ENCODE data around the gene HIPK2.

Gene HIPK2

DNA sequence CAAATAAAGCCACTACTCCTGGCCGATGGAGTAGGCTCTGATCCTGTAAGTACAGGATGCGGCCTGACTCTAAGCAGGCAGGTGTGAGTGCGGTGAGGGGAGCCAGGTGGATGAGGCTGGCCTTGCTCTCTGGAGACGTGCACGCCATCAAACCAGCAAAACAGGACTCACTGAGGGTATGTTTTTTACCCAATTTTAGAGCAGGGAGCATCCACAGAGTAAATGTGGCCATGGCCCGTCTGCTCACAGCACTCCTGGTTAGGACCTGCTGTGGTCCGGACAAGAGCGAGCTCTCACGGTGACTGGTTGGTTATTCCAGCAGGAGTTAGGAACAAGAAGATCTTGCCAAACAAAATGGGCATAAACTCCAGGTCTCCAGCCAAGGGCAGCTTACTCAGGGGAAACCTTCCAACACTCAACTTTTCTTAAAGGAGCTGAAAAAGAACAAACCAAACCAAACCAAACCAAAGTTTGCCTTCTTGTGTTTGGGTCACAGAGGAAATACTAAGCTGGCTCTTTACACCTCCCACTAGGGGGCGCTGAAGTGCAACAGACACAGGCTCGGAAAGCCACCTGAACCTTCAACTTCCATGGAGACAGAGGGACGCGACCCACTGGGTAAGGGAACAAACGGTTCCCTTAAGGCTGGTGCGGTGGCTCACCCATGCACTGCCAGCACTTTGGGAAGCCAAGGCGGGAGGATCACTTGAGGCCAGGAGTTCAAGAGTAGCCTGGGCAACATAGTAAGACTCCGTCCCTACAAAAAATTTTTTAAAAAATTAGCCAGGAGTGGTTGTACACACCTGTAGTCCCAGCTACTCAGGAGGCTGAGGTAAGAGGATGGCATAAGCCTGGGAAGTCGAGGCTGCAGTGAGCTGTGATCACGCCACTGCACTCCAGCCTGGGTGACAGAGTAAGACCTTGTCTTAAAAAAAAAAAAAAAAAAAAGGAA lies 131.9 kb downstream of the HIPK2 start:
- DNase-seq = peak; percentile 34

DNA sequence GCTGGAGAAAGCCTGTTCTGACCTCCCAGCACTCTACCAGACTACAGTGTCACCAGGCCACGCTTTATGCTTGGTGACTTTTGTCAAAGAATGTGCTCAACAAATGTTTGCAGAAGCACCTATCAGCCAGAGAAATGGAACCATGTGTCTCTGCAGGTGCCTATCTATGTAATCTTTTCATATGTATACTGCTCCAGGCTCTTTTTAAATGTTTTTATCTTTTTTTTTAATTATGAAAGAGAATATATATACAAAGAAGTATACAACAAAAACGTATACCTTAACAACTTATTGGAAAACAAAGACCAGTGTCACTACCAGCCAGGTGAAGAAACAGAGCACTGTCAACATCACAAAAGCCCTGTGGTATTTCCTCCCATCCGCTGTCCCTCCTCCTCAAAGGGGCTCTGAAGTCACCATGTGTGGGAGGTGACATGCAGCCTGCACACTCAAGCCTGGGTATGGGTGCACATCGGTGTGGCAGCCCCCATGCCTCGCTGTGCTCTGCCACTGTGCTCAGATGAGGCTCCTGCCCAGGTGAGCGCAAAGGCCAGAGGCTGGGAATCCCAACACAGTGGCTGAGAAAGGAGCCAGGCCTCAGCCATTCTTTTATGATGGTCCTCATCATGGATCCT lies 133.7 kb downstream of the HIPK2 start:
- DNase-seq = no peak

DNA sequence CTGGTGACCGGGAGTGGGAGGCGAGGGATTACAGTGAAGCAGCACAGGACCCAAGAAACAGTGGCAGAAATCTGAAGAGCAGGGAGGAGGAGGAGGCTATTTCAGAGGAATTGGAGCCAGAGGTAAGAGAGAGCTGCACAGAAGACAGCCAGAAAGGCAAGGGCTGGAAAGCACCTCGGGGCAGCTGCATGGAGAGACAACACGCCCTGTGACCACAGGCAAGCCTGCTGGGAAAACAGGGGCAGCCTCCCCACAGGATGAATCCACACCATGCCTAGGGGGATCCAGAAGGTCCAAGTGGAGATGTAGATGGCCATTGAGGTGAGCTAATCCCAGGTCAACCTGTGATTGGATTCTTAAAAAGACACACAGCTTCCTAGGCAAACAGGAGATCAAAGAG lies 135.5 kb downstream of the HIPK2 start:
- DNase-seq = no peak

DNA sequence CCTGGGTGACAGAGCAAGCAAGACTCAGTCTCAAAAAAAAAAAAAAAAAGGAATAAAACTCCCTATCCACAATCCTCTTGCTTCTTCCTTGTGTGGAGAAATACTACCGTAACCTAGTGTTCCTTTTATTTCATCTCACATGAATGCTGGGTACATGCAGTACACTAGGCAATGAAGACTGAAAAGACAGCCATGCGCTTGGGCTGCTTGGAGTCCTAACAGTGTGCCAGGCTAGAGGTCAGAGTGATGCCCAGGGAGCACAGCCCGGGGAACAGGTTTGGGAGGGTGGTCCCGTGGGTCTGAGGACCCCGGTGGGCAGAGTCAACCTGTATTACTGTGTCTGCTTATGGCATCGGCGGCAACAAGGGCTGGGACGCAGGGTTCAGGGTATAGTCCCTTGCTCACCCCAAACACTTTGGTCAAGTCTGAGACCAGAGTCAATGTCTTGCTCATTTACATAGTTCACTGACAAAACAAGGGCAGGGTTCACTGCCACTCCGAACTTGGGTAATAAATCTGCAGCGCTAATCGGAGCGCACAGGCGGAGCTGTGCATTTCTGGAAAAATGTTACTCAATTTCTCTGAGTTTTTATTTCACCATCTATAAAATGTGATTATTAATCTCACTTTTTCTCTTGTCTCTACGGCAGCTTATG lies 136.3 kb downstream of the HIPK2 start:
- DNase-seq = no peak

DNA sequence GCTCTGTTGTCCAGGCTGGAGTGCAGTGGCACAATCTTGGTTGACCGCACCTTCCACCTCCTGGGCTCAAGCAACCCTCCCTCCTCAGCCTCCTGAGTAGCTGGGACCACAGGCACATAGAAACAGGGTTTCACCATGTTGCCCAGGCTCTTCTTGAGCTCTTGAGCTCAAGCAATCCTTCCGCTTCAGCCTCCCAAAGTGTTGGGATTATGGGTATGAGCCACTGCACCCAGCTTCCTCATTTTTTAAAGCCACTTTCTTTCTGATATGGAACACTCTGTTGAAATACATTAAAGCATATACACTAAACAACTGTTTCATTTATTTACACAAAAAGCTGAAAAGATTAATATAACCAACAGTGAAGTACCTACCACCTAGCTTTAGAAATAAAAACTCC lies 137.1 kb downstream of the HIPK2 start:
- no peak for DNase-seq

DNA sequence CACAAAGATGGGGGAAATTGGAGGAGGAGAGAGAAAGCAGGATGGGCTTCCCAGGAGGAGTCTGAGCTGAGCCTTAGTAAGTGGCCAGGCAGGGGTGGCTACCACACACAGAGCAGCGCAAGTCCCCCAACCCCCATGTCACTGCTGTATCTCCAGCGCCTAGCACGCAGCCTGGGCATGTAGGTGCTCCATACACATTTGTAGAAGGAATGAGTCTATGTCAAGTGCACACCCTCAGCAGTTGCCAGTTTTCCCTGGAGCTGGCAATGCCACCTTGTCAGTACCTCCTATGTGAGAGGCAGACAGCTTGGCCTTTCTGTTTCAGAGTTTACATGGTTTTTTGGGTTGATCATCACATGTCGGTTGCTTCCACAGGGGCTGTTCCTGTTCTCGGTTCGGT lies 138.2 kb downstream of the HIPK2 start:
- DNase-seq = no peak

DNA sequence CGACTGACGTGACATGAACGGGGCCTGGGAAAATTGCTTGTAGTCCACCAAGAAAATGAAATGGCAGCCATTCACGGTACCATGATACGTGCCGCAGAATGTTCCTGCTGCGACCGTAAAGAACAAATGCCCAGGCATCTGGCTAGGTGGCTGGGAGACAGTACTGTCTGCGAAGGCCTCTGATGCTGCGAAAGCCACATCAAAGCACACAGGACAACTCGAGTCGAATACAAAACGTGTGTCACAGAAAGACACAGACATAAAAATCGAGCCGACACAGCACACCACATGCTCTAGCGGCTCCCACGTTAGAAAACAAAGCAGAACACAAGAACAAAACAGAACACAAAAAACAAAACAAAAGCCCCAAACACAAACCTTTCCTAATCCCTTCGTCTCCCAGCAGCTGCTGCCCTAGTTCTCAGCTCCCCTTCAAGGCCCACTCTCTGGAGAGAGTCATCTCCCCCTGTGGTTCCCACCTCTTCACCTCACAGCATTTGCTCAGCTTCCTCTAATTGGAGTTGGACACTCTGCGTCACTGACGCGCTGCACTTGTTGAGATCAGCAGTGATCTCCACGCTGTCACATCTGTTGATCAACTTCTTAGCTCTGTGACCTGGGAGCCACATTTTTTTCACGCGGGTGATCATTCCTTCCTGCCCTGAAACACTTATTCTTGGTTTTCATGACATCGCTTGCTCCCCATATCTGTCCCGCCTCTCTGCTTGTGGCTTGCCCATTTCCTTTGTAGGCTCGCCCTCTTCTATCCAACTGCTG lies 142.1 kb downstream of the HIPK2 start:
- DNase-seq = no peak

DNA sequence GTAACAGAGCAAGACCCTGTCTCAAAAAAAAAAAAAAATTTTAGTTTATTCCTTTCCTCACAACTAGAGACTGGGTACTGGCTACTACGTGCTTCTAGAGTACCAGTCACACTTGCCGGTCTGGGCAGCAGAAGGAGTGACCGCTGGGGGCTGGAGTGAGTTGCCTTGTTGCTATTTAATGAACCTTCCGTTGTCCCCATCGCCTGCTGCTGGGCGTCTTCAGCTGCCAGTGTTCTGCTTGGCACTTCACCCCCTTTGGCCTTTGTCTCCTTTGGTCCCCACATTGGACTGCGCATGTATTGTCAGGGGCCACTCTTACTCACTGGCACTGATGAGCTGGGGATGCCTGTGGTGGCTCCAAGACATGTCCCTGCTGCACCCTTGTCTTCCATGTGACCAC lies 143.7 kb downstream of the HIPK2 start:
- DNase-seq = no peak

DNA sequence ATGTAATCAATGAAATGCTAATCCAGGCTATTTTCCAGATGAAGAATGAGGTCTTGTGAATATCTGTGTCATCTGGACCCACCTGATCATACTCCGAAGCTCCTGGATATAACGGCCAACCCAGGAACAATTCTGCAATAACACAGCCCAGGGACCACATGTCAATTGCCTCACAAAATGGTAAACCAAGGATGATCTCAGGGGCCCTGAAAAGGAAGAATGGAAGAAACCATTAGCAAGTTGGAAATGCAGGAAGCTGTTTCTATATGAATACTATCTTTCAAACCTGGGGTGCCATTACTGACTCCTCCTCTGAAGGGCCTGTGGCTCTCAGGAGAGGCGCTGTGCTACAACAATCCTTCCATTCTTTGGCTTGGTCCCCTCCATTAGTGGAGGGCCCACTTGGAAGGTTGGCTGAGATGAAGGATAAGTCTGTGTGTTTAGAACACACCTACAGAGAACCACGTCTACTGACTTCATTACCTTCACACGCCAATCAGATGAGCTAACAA lies 146.2 kb downstream of the HIPK2 start:
- no peak for DNase-seq

DNA sequence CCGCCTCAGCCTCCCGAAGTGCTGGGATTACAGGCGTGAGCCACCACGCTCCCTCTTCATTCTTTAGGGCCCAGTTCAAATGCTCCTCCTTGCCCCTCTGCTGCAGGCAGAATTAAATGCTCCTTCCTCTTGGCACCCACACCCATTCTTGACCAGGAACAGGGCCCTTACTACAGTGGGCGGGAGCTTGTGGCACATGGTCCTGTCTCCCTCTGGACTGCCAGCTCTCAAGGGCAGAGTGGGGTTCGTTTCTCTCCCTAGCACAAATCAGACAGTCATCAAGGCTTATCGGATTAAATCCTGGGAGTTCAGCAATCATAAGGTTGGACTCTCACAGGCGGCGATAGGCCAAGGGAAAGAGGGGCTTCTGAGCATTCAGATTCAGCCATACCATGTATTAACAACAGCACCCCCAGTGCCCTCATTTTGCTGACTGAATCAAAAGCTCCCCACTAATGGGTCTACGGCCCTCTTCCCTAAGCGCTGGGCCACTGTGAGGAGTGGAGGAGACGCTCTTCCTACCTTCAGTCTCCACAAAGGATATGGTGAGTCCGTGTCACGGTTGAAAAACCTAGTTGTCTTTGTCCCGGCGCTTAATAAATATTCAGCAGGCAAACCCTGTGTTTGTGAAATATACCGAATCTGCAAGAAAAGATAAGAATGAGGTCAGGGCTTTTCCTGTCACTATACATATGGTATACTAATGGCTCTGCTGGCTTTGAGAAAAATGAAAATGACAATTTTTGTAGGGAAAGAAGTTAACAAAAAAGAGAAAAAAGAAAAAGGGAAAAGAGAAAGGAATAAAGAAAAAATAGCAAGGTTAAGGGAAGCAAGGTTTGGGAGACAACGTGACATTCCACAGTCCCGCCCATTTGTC lies 146.9 kb downstream of the HIPK2 start:
- DNase-seq = no peak

DNA sequence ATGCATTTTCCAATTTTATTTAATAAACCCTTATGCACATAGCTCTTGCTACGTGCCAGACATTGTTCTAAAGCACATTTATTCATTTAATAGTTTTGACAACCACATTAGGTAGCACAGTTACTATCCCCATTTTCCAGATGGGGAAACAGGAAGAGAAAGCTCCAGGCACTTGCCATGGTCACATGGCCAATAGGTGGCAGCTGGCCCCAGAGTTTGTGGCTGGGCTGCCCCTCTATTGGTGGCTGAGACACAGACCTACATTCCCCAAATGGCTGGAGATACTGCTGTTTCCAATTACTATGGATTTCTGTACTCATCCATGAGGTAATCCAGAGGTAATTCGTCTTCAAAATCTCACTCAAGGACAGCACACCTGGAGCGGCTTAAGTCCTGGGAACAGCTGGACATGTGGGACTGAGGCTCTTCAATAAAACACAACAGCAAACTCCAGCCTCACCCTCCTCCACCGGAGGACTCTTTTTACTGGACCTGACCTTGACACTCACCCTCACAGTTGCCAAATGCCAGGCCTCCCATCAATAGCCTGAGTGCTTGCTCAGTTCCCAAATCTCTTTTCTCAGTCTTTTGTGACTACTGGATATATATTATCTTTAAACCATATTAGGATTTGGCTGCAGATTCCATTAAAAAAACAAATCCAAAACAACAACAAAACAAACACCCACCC lies 148.3 kb downstream of the HIPK2 start:
- DNase-seq = no peak

DNA sequence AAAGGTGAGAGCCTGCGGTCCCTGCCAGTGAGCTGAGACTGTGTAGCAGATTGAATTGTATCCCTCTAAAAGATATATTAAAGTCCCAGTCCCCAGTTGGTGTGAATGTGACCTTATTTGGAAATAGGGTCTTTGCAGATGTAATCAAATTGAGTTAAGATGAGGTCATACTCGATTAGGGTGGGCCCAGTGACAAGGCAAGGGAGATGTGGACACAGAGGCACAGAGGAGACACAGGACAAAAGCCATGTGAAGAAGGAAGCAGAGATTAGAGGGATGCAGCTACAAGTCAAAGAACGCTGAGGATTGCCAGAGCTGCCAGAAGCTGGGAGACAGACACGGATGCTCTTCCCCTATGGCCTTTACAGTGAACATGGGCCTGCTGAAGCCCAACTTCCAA lies 150.0 kb downstream of the HIPK2 start:
- DNase-seq = no peak

DNA sequence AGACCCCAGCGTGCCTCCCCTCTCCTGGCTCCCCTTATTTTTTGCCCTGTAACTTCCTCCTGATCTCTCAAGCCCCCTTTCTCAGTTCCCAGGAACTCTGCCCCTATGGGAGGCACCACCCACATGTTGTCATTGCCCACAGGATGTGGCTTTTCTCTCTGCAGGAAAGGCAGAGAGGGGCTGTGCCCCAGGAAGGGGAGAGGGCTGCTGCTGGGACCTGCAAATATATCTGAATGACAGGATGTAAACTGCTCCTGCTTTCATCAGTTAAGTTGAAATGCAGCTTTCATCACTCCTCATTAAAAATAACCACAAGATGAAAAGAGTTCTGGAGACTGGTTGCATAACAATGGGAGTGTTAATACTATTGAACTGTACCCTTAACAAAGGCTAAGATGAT lies 151.0 kb downstream of the HIPK2 start:
- no peak for DNase-seq

DNA sequence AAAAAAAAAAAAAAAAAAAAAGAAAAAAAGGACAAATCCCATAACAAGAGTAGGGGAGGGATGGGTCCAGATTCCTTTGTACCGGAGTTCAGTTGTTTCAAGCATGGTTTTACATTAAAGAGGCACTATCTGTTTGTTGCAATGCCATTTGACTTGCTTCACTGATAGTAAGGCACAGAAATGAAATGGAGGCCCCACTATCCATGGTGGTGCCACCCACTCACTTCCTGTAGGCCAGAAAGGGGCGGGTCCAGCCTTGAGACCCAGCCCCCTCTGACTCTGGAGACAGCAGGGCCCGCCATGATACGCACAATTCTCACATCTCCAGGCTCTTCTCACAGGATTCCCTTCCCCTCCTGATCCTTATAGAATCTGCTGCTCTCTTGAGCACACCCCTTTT lies 154.3 kb downstream of the HIPK2 start:
- no peak for DNase-seq

DNA sequence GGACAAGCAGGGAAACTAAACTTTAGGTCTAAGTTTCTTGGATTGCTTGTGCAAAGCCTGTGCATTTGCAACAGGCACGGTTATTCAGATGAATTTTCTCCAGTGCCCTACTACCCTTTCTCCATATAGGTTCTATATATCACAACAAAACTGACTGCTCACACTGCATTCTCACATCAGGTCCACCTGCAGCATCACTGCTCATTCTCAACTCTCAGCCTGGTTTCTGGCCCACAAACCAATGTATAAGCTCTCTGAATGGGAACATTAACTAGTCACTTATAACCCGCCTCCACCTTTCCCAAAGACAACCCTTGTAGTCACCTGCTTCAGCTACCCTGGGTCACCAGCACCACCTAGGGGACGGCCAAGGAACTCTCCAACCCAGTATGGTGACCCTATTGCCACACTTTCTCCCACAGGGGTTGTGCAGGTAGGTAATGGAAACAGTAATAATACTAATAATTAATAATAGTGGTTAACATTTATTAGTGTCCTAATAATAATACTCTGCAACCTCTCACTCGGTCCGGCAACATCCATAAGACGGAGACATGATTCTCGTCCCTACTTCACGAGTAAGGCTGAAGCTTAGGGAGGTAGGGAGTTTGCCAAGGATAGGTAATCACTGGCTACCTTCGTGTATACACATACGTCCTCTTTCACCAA lies 157.0 kb downstream of the HIPK2 start:
- no peak for DNase-seq

DNA sequence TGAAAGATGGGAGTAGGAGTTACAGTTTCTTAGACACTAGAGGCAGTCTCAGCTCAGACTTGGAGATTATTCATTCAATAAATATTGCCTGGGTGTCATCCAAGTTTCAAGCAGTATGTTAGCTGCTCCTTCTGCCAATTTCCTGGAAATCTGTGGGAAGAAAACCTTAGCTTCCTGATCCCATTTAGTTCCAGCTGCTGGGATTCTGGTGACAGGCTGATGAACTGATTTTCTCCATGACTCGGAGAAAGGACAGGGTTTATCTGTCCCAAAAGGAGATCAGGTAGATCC lies 158.5 kb downstream of the HIPK2 start:
- DNase-seq = no peak

DNA sequence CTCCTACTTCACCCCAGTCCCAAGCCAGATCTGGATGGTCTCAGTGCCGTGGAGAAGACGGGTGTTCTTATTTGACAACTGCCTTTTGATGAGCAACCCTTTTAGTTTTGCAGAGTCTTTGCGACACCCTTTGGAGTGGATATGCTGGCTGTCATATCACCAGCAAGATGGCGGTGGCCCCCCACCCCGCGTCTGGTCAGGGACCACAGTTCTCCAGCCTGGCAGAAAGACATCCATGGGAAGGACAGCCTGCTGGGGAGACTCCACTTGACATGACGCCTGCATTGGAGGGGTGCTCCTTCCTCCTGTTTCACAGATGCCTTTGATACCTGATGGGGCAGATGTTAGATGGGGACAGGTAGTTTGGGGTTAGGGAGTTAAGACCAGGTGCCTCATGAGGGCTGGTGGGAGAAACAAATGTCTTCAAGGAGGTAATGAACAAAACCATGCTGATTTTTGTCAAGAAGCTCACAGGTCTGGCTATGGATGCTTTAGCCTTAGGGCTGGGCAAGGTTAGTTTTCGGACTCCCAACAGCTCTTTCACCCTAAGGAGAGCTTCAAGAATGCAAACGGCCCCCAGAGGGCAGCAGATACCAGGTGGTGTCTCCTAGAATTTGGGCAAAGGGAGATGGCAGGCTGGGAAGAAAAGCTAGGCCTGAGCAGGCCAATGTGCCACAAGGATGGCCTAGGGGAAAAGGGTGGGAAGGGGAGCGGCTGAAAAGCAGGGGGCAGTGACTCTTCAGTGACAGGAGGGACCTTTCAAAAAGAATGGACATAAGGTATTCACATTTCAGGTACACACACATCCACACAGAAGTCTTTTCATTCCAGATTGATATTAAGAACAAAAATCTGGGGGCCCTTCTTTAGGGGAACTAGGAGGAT lies 159.1 kb downstream of the HIPK2 start:
- DNase-seq = no peak

DNA sequence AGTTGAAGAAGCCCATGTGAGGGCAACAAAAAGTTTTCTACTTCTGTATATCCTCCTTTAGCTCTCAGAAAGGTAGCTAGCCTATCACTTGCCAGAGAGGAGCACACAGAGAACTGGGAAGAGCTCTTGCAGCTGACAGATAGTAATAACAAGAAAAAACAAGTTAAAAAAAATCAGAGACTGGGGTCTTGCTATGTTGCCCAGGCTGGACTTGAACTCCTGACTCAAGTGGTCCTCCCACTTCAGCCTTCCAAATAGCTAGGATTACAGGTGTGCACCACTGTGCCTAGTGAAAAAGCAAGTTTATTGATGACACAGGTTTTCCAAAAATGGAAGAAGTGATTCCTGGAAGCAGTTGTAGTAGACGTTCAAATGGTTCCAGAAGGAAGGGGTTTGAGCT lies 160.7 kb downstream of the HIPK2 start:
- DNase-seq = no peak

DNA sequence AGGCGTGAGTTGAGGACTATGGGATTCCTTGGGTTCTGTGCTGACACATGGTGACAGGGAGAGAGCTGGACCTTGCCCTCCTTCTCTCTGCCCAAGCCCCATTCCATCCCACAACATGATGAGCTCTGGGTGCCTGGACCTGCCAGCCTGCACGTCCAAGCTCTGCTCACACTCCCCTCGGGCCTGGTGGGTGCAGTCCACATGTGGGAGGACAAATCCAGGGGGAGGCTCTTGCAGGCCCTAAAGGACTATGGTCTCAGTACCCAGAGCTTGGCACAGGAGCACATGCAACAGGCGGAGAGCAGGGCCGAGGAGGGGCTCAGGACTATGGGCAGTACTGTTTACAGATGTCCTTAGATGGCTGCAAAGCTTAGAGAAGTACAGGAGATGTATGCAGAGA lies 162.9 kb downstream of the HIPK2 start:
- no peak for DNase-seq

DNA sequence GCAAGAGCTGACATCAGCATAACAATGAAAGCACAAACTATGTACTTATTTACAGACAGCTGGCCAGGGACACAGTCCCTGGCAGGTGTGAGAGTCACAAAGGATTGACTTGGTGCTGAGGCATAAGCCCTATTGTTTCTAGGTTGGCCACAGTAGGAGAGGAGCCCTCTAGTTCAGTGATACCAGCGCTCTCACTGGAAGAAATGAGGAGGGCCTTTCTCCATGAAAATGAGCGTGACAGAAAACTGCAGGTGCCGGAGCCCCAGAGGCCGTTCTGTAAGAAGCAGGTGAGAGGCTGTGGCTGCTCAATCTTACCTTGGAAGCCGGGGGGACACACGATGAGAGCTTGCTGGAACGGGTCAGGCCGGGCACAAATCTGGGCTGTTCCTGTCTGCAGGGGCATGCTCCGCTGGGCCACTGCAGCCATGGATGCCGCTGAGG lies 163.8 kb downstream of the HIPK2 start:
- DNase-seq = no peak

All from T1000 (cell line).